HG03108 (cell line): ENCODE results near the gene CCDC34.
"Not testable (repeated sequence)": the region's sequence is repeated elsewhere in the genome, so short reads cannot be mapped to it uniquely, and the experiment has no call there.

Experiments used
- ATAC-seq: cut with Tn5 transposase; IDR thresholded peaks from one replicate; pipeline ENCODE4 v1.9.1; 2021; ENCODE audit warnings: moderate library complexity; ENCODE audit not compliant: unreplicated experiment

The CCDC34 gene

GRCh38 chr11:27367881-27368280 is 4.9 kb upstream of the CCDC34 start:
- no peak for ATAC-seq

DNA sequence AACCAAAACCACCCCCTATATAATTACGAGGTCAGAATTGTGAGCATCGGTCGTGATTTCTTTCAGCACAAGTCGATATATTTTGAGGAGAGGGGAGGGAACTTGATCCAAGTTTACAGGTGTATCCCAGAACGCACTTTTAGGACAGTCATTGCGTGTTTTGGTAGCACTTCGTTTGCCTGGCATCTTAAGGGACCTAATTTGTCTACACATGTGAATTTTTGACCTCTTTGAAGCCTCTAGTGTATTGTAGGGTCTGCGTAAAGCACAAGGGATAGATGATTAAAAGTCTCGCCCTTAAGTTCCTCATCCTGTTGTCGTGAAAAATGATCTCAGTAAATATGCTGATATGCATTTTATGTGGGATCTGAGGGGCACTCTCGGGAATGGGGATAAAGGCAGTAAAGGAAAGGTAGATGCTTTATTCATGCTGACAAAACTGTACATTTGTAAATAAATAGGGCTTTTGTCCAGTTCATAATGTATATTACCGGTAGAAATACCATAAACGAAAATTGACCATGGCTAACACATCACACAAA is 632 bp upstream of the CCDC34 start:
- no peak for ATAC-seq

DNA sequence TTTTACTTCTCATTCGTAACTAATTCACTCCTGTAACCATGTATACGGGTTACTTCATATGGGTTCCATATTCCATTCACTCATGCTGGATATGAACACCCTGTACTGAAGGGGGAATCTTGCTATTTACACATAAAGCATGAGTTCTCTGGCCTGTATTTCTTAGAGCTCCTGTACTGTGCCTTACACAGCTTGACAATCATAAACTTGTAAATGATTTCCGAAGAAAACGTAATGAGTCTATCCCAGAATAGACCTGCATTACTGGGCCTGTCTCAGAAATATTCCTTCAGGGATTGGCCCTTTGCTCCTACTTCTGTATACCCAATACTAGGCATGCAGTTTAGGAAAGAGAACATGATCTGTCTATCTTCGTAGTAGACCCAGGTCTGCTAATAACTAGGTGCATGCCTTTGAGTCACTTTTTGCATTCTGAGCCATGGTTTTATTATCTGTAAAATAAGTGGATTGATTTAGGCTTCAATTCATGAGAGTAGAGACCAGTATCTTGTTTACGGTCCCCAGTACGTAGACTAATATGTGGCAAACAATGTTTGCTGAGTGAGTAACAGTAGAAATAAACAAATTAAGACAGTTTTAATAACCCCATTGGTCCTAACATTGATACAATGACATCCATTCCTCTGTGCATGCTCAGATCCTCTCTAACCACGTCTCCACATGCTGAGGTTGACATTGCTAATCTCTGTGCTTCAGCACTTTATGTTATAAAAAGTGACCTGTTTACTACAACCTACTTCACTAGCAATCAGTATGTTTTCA is 1.2 kb downstream of the CCDC34 start:
- ATAC-seq: no peak

DNA sequence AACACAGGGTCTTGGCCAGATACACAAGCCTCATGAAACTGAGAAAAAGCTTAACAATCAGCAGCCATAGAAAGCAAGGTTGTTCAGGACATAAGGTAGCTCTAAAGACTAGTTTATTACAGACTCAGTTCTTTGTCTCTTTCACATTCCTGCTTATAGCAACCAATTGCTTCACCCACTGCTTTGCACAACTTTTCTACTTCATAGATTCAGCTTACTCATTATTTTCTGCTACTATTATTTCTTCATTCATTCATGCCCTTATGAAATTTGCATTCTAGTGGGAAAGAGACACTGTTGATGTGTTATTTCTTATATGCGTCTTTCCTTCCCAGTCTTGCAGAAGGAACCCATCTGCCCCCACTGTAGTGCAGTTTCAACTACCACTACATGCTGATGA is 4.7 kb downstream of the CCDC34 start:
- ATAC-seq: no peak

DNA sequence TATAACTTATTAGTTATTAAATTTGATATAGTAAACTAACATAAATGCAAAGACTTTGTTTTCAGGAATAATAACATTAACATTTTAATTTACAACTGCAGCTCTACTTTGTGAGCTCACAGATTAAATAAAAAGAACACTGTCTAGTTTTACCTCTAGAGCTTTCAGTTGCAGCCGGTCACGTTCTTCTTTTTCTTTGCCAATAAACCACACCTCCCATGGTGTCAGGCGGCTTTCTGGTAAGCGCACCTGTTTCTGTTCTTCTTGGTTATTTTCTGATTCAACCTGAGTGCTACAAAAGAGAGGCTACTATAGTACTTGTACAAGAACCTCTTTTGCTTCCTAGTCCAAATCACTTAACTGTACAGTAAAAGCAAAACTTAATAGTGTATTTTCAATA is 5.8 kb downstream of the CCDC34 start:
- ATAC-seq: no peak

GRCh38 chr11:27356624-27357222 is 6.3 kb downstream of the CCDC34 start:
- no peak for ATAC-seq

- no peak for ATAC-seq
Observed at GRCh38 chr11:27355575-27356104, 7.4 kb downstream of the CCDC34 start.

- no peak for ATAC-seq
Observed at GRCh38 chr11:27354359-27354965, 8.6 kb downstream of the CCDC34 start.

GRCh38 chr11:27353593-27354358 is 9.2 kb downstream of the CCDC34 start:
- no peak for ATAC-seq

GRCh38 chr11:27352781-27353180 is 10.2 kb downstream of the CCDC34 start:
- ATAC-seq: no peak

- ATAC-seq: no peak
Observed at GRCh38 chr11:27350511-27350910, 12.5 kb downstream of the CCDC34 start.

GRCh38 chr11:27349919-27350318 is 13.1 kb downstream of the CCDC34 start:
- ATAC-seq: no peak

GRCh38 chr11:27348340-27348873 is 14.6 kb downstream of the CCDC34 start:
- no peak for ATAC-seq

GRCh38 chr11:27347359-27348339 is 15.4 kb downstream of the CCDC34 start:
- ATAC-seq: no peak

DNA sequence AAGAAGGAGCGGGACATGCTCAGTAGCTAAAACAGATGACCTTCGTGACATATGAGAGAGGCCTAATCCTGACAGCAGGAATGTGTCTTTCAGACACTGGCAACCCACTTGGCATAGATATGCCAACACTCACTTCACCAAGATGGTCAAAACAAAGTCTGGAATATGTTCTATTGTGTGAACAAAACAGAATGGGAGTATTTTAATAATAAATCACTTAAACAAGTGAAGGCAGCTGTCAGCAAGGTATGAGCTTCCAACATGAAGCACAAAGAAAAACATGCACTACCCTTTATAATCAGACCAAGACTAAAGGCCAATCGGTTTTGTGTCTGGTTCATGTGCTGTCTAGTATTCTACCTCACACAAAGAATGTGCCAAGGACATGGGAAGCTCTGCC is 23.1 kb downstream of the CCDC34 start:
- ATAC-seq: no peak

- not testable (repeated sequence) for ATAC-seq
Observed at GRCh38 chr11:27334764-27335163, 28.3 kb downstream of the CCDC34 start.

- ATAC-seq: no peak
Observed at GRCh38 chr11:27331981-27332380, 31.0 kb downstream of the CCDC34 start.

GRCh38 chr11:27330633-27331270 is 32.3 kb downstream of the CCDC34 start:
- no peak for ATAC-seq
